ENCODE data around the gene KANSL1L.

GRCh38 chr2:210094787-210095186, 76.4 kb downstream of the KANSL1L start:
- no peak for TF ChIP-seq CTCF (IDR thresholded peaks at IDR 0.05)
- TF ChIP-seq POLR2A (IDR thresholded peaks at IDR 0.05), result no peak
- no peak for TF ChIP-seq EP300 (IDR thresholded peaks at IDR 0.05)

Data from suprapubic skin (tissue), 3 donors.